GM18861 (cell line): Measurements from ENCODE around the gene EPC1.

Source experiments
- ATAC-seq: cut with Tn5 transposase; IDR thresholded peaks from one replicate; pipeline ENCODE4 v1.9.1; 2021; ENCODE audit not compliant: unreplicated experiment

The EPC1 gene

DNA sequence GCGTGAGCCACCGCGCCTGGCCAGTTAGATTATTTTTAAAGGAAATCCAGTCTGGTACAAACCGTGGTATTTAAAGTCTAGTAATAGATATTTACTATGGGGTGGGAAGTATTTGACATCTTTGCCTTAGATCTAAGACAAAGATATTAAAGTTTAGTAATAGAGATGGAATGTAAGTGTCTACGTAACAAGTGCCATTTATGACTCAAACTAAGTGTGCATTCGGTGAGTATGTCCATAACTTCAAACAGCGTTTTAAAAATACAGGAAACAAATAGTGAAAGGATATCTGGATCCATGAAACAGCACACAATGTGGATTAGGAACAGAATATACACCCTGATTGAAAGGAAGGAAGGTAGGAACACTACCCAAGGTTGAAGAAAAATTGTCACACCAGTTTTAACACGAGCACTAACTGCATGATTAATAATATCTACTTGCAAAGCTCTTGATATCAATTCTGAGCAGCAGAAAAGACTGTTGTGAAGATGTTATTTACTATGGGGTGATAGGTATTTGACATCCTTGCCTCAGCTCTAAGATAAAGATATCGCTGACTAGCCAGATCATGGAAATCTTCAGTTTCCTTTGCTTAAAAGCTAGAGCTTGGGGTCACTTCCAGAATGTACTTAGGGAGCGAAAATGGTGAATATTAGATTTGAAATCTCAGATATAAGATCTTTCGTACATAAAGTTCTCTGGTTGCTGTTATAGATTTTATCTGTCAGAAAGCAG, 48.7 kb downstream of the EPC1 start:
- ATAC-seq = no peak

DNA sequence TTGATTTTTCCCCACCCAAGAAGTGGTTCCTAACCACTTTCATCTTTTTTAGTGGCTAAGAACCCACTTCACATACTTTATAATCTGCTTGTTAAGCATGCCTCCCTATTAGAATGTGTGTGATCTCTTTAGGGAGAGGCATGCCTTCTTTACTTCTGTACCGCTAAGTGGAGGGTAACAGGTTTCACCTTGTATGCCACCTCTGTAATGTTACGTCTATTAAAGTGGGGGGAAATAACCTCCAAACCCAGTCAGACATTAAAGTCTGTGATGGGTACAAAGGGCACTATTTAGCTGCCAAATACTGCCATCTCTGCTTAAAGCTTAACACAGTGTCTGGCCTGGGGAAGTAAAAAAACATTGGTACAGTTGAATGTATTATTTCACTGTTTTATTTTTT, 51.9 kb downstream of the EPC1 start:
- ATAC-seq = no peak

DNA sequence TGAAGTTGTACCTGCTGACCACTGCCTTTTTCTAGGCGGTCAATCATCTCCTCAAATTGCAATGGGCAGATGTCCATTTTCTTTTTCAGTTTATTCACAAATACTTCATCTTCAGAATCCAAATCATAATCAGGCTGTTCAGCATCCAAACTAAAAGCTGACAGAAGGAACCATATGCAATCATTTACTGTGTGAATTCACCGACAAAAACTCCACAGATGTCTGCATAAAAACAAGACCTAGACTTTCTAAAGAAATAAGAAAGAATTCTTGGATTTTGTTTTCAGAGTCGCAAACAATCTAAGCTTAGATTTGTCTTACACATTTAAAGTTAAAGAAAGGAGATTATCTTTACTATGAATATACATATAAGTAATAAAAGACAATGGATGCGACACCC, 53.4 kb downstream of the EPC1 start:
- ATAC-seq = no peak

DNA sequence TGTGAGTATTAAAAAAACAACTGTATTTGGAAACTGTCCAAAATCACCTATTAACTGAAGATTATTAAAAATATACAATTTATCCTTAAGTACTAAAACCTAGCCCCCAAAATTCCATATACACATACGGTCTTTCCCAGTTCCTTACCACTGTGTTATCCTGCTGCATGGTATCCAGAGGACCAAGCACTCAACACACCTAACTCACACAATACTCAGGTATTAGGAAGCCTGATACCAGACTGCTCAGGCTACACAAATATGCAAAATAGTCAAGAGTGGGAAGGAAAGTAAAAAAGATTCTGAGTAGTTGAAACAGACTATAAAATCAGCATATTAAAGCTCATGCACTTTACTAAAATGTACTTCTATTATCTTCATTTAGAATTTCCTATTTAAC, 67.2 kb downstream of the EPC1 start:
- no peak for ATAC-seq

DNA sequence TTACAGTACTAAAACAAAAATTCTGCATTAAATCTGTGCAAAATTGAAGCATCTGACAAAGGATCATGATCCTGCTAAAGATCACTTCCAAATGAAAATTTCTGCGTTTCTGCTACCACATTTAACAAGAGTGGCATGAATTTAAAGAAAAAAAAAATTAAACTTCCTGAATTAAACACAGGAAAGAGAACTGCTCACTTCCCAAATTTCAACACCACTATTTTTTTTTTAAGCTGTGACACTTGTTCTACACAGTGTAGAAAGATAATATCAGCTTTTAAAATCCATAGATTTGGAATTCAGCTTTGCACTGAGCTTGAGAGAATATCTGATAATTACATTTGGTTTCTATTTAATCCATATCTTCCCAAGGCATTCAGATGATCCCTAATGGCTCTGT, 73.6 kb downstream of the EPC1 start:
- no peak for ATAC-seq

DNA sequence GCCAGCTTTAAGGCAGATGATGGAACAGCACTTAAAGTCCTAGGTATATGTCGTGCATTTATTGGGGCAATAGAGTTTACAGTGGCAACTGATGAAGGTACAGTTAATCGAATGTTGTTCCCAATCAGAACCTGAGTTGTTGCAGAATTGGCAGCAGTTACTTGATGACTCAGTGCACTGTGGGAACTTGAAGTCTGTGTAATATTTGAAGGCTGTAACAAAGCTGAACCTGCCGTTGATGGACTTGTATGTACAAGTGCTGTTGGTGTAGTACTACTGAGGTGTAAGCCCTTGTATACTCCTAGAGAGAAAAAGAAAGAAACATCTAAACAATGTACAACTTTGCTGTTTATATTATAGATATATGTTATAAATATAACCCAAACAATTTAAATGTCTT, 75.3 kb downstream of the EPC1 start:
- no peak for ATAC-seq

DNA sequence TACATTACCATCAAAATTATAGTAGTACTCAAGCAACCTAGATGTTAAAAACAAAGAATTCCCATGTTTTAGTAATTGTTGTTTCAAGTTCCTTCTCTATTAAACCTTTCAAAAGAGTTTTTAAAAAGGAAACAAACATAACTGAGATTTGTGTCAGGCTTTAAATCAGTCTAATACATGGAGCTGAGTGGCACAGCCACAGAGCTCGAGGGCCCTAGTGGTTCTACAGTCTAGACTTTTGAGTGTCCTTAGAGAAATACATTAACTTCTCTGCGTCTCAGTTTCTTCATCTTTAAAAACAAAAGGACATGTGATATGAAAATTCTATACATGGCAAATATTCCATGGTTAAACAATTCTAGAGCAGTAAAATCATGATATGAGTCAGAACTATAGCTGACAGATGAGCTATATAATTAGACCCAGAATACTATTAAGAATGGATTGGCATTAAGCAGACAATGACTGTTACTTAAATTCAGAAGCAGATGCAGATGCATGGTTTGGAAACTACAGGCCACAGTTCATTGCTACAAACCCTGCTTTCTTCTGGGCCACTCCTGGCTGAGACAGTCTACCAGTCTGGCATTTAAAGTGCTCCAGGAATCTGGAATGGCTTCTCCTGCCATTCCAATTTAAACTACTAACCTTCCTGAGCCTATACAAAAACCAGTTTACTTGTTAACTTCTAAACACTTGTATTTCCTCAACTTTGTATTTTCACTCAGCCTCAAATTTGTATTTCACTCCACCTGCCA, 77.4 kb downstream of the EPC1 start:
- ATAC-seq = no peak

DNA sequence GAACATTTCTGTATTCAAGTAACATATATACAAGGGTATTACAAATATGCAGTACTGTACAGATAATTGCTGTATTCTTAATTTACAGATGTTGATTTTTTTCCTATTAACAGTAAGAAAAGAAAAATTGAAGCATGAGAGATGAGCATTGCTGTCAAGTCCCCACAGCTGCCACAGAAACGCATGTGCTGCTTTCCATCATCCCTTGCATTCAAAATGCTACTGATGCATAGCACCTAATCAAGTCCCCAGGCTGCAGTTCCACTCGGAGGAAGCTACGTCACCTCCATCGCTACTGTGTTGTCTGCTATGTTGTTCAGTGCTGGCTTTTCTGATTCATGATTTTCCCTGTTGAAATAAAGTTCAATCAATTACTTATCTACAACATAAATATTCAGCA, 78.2 kb downstream of the EPC1 start:
- no peak for ATAC-seq

DNA sequence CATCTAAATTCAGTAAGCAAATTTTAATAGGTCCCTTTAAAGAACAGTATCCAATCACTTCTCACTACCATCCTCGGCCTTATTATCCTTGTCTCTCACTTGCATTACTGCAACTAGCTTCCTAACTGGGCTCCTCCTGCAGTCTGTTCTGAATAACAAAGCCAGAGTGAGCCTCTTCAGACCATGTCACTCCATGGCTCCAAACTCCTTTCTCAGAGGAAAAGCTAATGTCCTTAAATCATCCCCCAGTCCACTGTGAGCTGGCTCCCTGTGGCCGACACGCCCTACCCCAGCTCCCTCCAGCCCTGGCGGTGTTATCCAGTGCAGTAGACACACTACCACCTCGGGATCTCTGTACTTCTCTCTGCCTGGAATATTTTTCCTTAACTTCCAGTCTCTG, 80.0 kb downstream of the EPC1 start:
- ATAC-seq = no peak

DNA sequence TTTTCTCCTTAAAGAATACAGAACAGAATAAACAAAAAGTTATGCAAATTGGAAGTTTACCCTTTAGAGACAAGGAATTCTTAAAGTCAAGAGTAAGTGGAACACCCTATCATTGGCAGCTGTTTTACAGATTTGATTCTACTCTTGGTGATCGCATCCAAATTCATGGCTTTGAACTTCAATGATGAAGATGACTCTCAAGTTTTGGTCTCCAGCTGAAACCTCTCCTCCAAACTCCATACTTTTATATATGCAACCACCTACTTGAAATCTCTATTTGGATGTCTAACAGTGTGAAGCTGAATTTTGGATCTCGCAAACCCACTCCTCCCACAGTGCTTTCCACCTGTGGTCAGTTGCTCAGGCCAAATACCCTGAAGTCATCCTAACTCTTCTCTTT, 80.4 kb downstream of the EPC1 start:
- no peak for ATAC-seq

DNA sequence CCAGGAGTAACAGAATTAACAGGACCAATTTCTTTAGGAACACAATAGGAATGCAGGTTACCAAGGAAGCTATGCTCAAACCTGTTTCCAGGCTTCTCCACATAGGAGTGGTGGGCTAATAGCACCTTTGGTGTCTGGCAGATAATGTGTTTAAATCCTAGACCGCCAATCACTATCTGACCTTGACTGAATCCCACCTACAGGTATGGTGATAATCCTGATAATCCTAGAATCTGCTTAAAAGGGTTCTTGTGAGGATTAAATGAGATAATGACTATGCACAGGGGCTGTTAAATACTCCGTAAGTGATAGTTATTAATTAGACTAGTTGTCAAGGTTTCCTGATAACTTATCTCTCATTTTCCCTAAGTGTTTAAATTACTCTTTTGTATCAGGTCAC, 81.2 kb downstream of the EPC1 start:
- no peak for ATAC-seq

DNA sequence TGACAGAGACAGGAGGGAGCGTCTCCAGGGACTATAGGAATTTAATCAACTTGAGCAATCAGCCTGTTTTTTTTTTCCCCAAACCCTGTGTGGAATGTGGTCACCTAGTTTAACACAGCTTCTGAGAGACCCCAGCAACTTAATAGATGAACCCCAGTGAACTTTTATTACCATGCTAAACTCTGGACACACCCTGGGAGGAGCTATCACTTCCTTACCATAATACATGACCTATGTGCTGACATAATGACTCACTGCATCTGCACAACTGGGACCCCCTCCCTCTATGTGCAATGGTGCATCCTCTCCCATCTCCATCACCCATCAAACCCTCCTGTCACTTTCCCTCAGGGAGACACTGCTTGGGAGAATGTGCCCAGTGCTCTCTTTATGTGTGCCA, 83.7 kb downstream of the EPC1 start:
- ATAC-seq = no peak

DNA sequence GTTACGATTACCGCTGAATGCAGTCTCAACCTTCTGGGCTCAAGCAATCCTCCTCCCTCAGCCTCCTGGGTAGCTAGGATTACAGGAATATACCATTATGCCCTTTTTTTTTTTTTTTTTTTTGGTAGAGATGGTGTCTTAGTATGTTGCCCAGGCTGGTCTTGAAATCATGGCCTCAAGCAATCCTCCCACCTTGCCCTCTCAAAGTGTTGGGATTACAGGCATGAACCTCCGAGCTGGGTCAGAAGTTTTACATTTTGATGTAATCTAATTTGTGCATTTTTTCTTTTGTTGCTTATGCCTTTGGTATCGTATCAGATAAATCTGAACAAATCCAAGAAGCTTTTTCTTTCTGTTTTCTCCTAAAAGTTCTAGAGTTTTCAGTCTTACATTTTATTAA, 87.4 kb downstream of the EPC1 start:
- no peak for ATAC-seq

DNA sequence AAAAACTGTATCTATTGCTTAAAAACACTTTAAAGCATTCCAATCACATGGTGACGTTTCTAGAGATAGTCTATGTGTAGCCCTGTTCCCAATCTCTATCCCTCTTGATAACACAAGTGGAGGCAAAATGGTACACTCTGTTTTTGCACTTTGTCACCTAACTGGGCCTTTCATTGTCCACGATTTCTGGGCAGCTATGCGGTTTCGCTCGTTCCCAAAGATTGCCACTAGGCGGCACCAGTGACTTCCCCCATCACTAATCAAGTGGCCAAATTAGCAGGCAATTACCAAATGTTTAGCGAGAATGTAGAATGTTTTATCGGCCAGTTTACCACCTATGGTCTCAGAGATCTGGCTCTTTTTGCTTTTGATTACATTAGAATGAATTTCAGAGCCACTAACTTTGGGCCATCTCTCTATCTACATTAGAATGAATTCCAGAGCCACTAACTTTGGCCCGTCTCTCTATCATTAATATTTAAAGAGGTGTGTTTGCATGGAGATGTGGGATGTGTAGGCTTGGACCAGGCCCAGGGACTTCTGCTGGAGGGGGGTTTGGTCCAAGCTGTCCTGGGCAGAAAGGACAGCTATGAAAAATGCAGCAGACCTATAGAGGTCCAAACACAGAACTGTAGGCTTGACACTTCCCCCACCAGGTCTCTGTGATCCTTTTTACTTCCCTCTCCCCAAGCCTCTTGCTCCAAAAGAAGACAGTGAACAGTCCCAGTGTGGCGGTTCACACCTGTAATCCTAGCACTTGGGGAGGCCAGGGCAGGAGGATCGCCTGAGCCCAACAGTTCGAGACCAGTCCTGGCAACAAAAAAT, 90.1 kb downstream of the EPC1 start:
- ATAC-seq = peak; percentile 62

DNA sequence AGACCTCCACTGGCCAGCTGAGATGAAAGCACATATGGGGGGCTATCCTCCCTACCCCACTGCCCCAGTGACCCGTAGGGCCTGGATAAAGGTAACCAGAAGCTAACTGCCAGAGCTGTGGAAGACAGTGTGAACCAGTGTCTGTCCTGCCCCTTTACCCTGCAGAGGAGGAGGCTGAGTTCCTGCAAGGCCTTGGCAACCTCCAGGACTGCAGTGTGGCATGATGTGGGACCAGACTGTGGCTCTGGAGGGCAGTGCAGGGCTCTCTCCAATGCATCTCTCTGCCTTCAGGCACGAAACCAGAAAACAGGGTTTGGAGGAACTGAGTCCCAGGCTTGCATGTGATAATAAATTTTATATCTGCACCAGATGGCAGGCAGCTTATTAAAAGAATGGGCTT, 93.1 kb downstream of the EPC1 start:
- no peak for ATAC-seq

DNA sequence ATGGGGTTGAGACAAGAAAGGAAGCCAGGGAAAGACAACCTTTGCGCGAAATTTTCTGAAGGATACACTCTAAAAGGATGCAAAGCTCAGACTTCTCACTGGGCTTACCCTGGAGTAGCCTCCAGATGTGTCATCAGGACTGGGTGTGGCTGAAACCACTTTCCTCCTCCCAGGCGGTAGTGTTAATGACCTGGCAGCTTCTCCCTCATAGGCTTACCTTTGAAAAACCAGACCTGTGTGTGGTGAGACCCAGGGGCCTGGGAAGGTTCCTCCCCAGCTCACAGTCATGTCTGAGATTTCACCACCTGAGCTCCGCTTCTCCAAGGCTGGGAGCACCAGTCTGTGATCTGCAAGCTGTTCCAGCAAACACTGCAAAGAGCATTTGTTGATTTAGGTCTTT, 93.7 kb downstream of the EPC1 start:
- no peak for ATAC-seq

DNA sequence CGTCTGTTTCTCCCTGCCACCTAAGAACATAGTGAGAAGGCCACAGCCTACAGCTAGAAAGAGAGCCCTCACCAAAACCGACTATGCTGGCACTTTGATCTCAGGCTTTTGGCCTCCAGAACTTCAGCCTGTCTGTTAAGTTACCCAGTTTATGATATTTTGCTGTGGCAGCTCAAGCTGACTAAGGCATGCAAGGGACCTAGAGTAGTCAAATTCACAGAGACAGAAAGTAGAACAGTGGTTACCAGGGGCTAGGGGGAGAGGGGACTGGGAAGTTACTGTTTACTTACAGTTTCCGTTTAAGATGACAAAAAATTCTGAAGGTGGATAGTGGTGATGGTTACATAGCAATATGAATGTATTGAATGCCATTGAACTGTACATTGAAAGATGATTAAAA, 96.5 kb downstream of the EPC1 start:
- peak; percentile 51 for ATAC-seq

DNA sequence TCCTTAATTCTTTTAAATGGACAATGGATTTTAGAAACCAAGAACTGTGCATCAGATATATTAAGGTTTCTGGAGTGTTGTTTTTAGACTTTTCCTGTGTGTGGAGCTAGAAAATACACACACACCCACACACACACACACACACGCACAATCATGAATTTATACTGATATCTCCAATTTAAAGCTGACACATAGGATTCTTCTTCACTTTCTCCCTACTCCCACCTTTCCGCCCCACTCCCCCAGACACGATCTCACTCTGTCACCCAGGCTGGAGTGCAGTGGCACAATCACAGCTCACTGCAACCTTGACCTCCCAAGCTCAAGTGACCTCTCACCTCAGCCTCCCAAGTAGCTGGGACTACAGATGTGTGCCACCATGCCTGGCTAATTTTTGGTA, 100.3 kb downstream of the EPC1 start:
- no peak for ATAC-seq

DNA sequence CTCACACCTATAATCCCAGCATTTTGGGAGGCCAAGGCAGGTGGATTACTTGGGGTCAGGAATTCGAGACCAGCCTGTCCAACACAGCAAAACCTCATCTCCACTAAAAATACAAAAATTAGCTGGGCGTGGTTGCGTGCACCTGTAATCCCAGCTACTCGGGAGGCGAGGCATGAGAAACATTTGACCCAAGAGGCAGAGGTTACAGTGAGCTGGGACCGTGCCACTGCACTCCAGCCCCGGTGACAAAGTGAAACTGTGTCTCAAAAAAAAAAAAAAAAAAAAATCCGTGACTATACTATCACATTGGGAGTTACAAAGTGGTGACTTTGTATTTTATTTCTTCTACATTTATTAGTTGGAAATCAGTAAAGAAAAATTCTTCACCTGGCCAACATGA, 101.2 kb downstream of the EPC1 start:
- no peak for ATAC-seq

DNA sequence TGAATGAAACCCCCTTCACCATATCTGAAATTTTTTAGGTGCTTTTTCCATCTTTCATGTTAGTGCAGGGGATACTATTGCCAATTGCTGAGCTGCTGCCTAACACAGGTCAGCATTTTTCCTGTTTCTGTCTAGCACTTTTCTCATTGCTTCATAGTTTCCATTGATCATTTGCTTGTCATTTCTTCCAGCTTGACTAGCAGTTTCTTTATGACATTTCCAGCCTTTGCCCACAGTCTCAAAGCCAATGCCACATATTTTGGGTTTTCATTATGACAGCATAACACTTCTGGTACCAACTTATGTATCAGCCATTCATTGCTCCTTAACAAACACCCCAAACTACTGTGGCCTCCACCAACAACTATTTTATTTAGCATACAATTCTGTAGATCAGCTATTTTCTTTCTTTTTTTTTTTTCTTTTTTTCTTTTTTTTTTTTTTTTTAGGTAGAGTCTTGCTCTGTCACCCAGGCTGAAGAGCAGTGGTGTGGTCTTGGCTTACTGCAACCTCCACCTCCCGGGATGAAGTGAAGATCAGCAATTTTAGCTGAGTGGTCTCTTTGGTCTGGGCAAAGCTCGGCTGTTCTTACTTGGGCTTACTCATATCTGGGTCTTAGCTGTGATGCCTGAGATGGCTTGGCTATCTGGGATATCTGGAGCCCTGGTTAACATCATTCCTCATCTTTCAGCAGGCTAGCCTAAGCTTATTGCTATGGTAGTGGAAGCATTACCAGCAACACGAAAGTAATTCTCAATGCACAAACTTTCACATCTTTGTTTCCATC, 102.3 kb downstream of the EPC1 start:
- peak; percentile 52 for ATAC-seq

DNA sequence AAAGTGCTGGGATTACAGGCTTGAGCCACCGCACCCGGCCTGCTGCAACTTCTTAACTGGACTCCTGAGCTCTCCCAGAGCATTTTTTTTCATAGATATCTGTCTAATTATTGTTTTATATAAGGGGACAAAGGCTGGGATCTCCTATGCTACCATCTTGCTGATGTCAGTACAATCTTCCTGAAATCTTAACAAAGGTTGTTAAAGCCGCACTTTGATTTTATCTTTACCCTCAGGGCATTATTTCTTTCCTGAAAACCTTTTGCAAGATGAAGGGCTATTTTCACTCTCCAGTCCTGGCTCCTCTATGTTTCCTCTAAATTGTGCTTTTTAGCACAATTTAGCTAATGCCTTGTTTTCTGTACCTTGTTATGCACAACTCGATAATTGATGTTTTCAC, 102.9 kb downstream of the EPC1 start:
- no peak for ATAC-seq
